AG09319 (cell line): ENCODE measurements around the gene H2BW1.
"Not testable (repeated sequence)": the region's sequence is repeated elsewhere in the genome, so short reads cannot be mapped to it uniquely, and the experiment has no call there.

Experiments used
- DNase-seq: peaks from one replicate; pipeline ENCODE4 v3.0.0-alpha.2; 2010; ENCODE audit warnings: low read depth; ENCODE audit errors: extremely low read depth
- TF ChIP-seq, protein P1 (sequence below): IDR thresholded peaks from 2 replicates; pipeline ENCODE4 v1.5.1; 2011; ENCODE audit warnings: low read depth, mild to moderate bottlenecking, inconsistent platforms, low read length, moderate library complexity

H2BW1 gene

DNA sequence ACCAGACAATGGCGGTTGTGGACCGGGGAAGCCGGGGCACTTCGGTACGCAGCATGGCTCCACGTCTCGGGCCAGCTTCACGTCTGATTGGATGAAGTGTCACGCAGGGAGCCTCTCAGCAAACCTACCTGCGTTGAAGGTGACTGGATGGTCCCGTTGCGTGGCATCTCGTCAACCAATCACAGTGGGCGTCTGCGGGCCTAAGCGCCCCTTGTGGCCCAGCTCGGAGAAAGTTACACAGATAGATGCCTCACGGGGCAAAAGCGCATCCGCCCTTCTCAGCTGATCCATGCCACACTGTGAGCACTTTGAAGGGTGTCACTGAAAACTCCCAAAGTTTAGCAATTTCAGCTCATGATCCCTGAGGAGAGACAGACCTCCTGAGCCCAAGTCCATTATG, at the start of gene H2BW1:
H2BW1 (minus strand) TSS at position 103 of the 400 bp plus-strand sequence. CDS start 132 bp downstream, outside the sequence.
- TF ChIP-seq, protein P1, sequence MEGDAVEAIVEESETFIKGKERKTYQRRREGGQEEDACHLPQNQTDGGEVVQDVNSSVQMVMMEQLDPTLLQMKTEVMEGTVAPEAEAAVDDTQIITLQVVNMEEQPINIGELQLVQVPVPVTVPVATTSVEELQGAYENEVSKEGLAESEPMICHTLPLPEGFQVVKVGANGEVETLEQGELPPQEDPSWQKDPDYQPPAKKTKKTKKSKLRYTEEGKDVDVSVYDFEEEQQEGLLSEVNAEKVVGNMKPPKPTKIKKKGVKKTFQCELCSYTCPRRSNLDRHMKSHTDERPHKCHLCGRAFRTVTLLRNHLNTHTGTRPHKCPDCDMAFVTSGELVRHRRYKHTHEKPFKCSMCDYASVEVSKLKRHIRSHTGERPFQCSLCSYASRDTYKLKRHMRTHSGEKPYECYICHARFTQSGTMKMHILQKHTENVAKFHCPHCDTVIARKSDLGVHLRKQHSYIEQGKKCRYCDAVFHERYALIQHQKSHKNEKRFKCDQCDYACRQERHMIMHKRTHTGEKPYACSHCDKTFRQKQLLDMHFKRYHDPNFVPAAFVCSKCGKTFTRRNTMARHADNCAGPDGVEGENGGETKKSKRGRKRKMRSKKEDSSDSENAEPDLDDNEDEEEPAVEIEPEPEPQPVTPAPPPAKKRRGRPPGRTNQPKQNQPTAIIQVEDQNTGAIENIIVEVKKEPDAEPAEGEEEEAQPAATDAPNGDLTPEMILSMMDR, result no peak
- no peak for DNase-seq

- not testable (repeated sequence) for DNase-seq
These were observed 49.1 kb upstream of the H2BW1 start for GRCh38 chrX:104062636-104063035.

- not testable (repeated sequence) for DNase-seq
These were observed 41.4 kb upstream of the H2BW1 start for GRCh38 chrX:104054956-104055355.

- DNase-seq, result no peak
- TF ChIP-seq, protein P1, result no peak
These were observed 33.7 kb upstream of the H2BW1 start for GRCh38 chrX:104047171-104047570.

- DNase-seq, result no peak
- TF ChIP-seq, protein P1, result no peak
These were observed 32.1 kb upstream of the H2BW1 start for GRCh38 chrX:104045642-104046041.

DNA sequence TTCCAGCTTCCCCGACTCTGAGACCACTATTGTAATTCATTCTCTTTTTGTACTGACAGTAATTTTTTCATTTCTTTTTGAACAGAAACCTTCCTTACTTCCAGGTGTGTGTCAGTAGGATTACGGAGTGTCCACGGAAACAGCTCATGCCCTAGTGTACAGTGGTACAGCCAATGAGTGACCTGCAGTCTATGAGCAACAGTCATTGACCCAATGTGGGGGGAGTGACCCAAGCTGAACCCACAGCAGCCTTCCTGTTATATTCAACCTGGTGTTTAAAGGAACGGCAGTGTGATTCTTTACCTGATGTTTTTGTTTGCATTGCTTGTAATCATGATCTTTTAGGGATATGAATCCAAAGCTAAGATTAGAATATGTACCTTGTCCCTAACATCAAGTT, 27.5 kb upstream of the H2BW1 start:
- TF ChIP-seq, protein P1, result no peak

GRCh38 chrX:104039689-104040505, 26.4 kb upstream of the H2BW1 start, which contains the start of gene H2BW2:
Gene H2BW2, plus strand, starts transcription at chrX:104039956. Its CDS starts 39 bp downstream, at chrX:104039995.
- no peak for DNase-seq
- TF ChIP-seq, protein P1, result no peak

More for the DNA sequence above, 27.5 kb upstream of the H2BW1 start:
- no peak for DNase-seq

DNA sequence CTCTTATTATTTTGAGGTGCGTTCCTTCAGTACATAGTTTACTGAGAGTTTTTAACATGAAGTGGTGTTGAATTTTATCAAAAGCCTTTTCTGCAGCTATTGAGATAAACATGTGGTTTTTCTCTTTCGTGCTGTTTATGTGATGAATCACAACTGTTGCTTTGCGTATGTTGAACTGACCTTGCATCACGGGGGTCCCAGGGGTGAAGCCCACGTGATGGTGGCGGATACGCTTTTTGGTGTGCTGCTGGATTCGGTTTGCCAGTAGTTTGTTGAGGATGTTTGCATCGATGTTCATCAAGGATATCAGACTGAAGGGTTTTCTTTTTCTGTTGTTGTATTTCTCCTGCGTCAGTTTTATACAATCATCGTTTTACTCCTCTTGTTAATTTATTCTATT, 4.6 kb upstream of the H2BW1 start:
- TF ChIP-seq, protein P1, result no peak
- DNase-seq, result no peak

DNA sequence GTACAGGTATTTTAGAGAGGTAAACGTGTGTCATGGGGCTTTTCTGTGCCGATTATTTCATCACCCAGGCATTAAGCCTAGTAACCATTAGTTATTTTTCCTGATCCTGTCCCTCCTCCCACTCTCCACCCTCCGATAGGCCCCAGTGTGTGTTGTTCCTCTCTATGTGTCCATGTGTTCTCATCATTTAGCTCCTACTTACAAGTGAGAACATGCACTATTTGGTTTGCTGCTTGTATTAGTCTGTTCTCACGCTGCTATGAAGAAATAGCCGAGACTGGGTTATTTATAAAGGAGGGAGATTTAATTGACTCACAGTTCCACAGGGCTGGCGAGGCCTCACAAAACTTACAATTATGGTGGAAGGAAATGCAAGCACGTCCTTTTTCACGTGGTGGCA, 2.1 kb upstream of the H2BW1 start:
- not testable (repeated sequence) for DNase-seq
